VCaP (cell line): ENCODE data around the gene UGT2A3.
A peak's percentile ranks its signal among the peaks of the same experiment; 100 is the strongest.
"Not testable (repeated sequence)": the region's sequence is repeated elsewhere in the genome, so short reads cannot be mapped to it uniquely, and the experiment has no call there.

Experiments used
- H3K27ac ChIP-seq: fragments of 450-650 bp; 2 replicates; pipeline ENCODE4 v1.5.1; 2017
- TF ChIP-seq, protein P1 (sequence below): fragments of 450-650 bp; conservative IDR thresholded peaks from 2 replicates; pipeline ENCODE4 v1.5.1; 2017; ENCODE audit warnings: mild to moderate bottlenecking, moderate library complexity

The UGT2A3 gene

DNA sequence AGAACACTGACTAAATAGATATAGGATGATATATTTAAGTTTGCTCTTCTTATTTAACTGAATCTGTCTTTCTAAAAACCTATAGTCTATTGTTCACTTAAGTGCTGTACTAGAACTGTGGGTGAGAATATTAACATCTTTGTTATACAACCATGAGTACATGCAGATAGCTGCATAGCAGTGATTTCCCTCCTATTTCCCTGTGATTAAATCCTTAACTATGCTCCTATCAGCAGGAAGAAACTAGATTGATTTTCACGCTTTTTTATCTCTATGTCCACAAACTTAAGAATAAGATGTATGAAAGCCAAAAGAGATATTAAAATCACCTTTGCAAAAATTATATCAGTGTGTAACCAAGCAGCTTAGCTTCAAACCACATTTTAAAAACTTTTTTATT is 11.3 kb upstream of the UGT2A3 start:
- peak overlapping the region; percentile 39 for H3K27ac ChIP-seq
- TF ChIP-seq, protein P1, sequence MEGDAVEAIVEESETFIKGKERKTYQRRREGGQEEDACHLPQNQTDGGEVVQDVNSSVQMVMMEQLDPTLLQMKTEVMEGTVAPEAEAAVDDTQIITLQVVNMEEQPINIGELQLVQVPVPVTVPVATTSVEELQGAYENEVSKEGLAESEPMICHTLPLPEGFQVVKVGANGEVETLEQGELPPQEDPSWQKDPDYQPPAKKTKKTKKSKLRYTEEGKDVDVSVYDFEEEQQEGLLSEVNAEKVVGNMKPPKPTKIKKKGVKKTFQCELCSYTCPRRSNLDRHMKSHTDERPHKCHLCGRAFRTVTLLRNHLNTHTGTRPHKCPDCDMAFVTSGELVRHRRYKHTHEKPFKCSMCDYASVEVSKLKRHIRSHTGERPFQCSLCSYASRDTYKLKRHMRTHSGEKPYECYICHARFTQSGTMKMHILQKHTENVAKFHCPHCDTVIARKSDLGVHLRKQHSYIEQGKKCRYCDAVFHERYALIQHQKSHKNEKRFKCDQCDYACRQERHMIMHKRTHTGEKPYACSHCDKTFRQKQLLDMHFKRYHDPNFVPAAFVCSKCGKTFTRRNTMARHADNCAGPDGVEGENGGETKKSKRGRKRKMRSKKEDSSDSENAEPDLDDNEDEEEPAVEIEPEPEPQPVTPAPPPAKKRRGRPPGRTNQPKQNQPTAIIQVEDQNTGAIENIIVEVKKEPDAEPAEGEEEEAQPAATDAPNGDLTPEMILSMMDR, result no peak

DNA sequence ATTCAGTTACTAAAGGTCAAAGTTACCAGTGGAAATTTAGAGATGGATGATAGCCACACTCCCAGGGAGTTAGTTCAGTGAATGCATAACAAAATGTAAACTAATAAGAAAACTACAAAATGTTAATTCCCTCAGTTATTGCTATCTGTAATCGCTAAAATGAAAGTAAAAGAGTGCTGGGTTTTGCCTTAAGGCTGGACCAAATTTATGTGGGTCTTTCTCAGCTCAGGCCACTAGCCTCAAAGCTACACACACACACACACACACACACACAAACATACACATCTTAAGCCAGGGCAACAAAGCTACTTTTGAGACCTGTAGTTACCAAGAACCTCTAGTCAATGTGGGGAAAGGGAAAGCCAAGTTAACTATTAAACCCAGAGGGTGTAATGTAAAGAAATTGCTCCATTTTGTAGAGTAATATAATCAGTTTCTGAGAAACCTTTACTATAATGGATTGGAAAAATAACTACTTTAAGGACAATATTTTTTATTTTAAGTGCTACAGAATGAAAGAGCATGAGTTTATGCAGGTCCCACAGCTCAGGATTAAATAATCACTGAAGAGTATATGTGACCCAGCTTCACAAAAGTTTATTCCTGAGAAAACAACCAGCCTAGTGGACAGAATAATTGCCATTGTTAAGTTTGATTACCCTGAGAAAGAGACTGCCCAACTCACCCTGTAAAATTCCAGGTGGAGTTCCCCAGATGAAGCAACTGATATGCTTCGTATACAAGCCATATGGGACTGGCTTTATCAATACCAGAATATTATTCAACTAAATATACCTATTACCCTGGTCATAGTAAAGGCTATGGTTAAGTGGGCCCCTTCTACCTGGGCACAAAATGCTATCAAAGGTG is 8.9 kb upstream of the UGT2A3 start:
- TF ChIP-seq, protein P1, result no peak
- no peak overlapping the region for H3K27ac ChIP-seq

DNA sequence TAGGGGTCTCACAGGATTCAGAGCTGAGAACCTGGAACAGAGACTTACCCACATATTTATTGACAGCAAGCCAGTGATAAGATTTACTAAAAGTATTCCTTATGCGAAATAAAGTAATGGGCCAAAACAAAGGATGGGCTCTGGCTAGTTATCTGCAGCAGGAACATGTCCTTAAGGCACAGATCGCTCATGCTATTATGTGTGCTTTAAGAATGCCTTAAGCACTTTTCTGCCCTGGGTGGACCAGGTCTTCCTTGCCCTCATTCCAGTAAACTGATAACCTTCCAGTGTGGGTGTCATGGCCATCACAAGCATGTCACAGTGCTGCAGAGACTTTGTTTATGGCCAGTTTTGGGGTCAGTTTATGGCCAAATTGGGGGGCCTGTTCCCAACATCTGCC is 7.5 kb upstream of the UGT2A3 start:
- H3K27ac ChIP-seq, result not testable (repeated sequence)

DNA sequence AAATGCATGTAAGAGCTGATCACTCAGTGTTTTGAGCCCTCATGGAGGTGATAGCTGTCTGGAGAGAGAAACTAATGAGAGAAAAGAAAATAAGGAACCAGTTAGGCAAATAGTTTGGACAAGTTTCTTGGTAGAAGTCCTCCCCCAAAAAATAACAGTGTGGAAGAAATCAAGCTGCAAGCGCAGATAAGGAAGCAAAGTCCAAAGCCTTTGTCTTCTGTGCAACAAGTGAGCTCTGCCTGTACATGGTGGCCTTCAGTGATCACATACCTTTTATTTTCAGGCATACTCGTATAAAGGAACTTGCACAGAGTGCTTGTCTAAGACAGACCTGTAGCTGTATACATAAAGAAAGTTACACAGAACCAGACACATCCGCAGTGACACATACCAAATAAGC is 2.5 kb upstream of the UGT2A3 start:
- no peak overlapping the region for H3K27ac ChIP-seq
- TF ChIP-seq, protein P1, result no peak

DNA sequence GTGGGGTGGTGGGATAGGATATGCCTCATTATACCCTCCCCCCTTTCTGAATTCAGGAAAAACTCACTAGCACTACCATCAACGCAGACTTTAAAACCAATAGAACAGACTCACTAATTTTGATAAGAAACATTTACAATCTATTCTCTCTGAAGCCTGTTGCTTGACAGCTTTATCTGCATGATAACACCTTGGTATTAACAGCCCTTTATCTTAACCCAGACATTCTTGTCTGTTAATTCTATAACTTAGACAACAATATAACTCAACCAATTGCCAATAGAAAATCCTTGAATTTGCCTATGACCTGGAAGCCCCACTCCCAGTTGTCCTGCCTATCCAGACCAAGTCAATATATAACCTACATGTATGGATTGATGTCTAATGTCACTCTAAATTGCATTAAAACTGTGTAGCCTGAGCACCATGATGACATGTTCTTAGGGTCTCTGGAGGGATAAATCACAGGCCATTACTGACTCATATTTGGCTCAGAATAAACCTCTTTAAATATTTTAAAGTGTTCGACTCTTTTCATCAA is 1.5 kb upstream of the UGT2A3 start:
- TF ChIP-seq, protein P1, result no peak
- no peak overlapping the region for H3K27ac ChIP-seq

DNA sequence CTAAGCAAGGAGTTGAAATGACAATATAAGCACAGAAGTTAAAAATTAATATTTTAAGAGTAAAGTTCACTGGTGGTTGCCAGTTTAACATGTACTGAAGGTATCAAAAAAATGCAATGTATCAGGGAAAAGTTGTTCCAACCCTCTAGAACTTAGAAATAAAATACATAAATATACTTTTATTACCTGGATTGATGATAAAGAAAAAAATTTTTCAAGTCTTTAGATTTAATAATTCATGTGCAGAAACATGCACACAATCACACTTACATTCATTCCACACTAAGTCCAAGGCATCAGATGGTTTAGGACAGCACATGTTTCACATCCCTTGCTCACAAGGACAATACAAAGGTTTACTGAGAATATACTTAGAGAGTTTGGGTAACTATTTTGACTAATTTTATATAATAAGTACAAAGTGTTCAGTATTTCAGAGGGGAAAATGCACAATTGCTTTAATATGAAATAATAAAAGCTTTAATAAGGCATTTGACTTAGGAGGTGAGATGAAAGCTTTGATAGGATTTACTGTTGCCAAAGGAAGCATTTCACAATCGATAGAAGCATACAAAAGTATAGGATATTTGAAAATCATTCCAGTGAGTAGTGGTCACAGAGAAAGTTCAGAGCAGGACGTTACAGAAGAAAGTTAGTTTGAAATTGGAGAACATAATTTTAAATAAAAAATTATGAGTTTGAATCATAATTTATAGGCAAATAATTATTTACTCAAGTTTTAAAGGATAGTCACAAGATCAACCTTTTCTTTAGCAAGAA is 392 bp upstream of the UGT2A3 start:
- TF ChIP-seq, protein P1, result no peak
- peak overlapping the region; percentile 15; the same call in 1 of the 2 replicates for H3K27ac ChIP-seq

DNA sequence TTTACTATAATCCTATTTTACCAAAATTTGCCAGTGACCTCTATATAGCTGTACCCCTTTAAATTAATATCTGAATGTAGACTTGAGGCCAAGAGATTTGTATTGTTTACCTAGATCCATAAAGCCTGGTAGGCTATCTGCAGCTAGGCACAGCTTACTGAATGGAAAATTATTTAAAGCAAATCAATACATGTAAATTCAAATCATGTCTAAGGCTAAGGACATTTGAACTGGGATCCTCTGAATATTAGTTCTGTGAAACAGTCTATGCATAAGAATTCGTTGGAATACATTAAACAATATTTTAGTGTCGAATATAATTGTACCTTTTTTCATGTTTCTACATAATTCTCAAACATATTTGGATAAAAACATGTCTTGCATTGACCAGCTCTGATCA is 1.6 kb downstream of the UGT2A3 start:
- TF ChIP-seq, protein P1, result no peak
- no peak overlapping the region for H3K27ac ChIP-seq
